Panc1 (cell line): ENCODE data around the gene NPEPL1. TPM values are rescaled to one million over a fixed set of nuclear protein-coding genes. Genes with fewer than 3 reads are reported as not detected.

Experiments used
- ATAC-seq: fragments of 200-7000 bp; cut with Tn5 transposase; 2 replicates; pipeline ENCODE4 v1.9.1; 2020; ENCODE audit warnings: mild to moderate bottlenecking, moderate library complexity
- BruUV-seq: library from RNA; stranded (reverse); fragments of 400-500 nt; replicated peaks from 2 replicates; lab custom pipeline; 2021; lab: Mats Ljungman, UMichigan
- CTCF ChIA-PET: fragments of 300-600 bp; sonication (Branson Sonifier 250); formaldehyde crosslinking; loops from one replicate; lab custom pipeline; 2022; ENCODE audit warnings: antibody characterized with exemption; lab: Charles Lee
- POLR2A ChIA-PET: fragments of 300-600 bp; sonication (Branson Sonifier 250); formaldehyde crosslinking; loops from one replicate; lab custom pipeline; 2022; ENCODE audit warnings: antibody characterized with exemption; lab: Charles Lee
- DNase-seq: peaks from one replicate; pipeline ENCODE4 v3.0.0-alpha.2; 2010; ENCODE audit warnings: low read depth, low spot score
- H3K27ac ChIP-seq: 2 replicates; pipeline ENCODE4 v1.5.1; 2011; ENCODE audit warnings: mild to moderate bottlenecking, low read length, inconsistent platforms
- H3K27me3 ChIP-seq: fragments of 200-500 bp; sonication (Bioruptor generic); 2 replicates; pipeline ENCODE4 v1.6.0; 2014; ENCODE audit warnings: low read length, inconsistent platforms; ENCODE audit not compliant: control insufficient read depth, insufficient read depth
- H3K36me3 ChIP-seq: fragments of 200-500 bp; sonication (Bioruptor generic); 2 replicates; pipeline ENCODE4 v1.5.1; 2014; ENCODE audit warnings: inconsistent platforms, mild to moderate bottlenecking, low read length, moderate library complexity; ENCODE audit not compliant: control insufficient read depth, insufficient read depth
- H3K4me1 ChIP-seq: 2 replicates; pipeline ENCODE4 v1.5.1; 2011; ENCODE audit warnings: inconsistent platforms, mild to moderate bottlenecking, low read length, moderate library complexity; ENCODE audit not compliant: control insufficient read depth, insufficient read depth
- H3K4me3 ChIP-seq, 2 experiments: 2 replicates each; pipeline ENCODE4 v1.5.1; 2011 to 2012; ENCODE audit warnings: low read depth in 2 of 2, low read length in 2 of 2, mild to moderate bottlenecking in 2 of 2, inconsistent platforms in 1 of 2, moderate library complexity in 1 of 2
- H3K9me3 ChIP-seq: fragments of 200-500 bp; sonication (Bioruptor generic); 2 replicates; pipeline ENCODE4 v1.5.1; 2014; ENCODE audit warnings: low read depth, mild to moderate bottlenecking, inconsistent platforms, low read length, moderate library complexity; ENCODE audit not compliant: control insufficient read depth, insufficient read depth
- POLR2AphosphoS5 ChIP-seq: IDR thresholded peaks from 2 replicates; pipeline ENCODE4 v1.6.1; 2012; ENCODE audit warnings: mild to moderate bottlenecking, low read depth, low read length, moderate library complexity
- REST ChIP-seq, 2 experiments: IDR thresholded peaks; 2 replicates each; pipeline ENCODE4 v1.6.1; 2011 to 2012; ENCODE audit warnings: low read depth in 2 of 2, control low read depth in 1 of 2, low read length in 1 of 2, mild to moderate bottlenecking in 1 of 2, moderate library complexity in 1 of 2; ENCODE audit not compliant: insufficient read depth in 1 of 2
- SIN3A ChIP-seq: IDR thresholded peaks from 2 replicates; pipeline ENCODE4 v1.6.1; 2012; ENCODE audit warnings: low read depth, mild to moderate bottlenecking, low read length, moderate library complexity, borderline replicate concordance; ENCODE audit not compliant: insufficient read depth
- TCF7L2 ChIP-seq: IDR thresholded peaks from 2 replicates; pipeline ENCODE4 v1.6.1; 2011; ENCODE audit warnings: mild to moderate bottlenecking, low read depth, low read length, inconsistent platforms
- in situ Hi-C: cut with HindIII; loops from 2 replicates; pipeline ENCODE4 v1.10.0; 2016; ENCODE audit warnings: low sequenced_read_pairs, low pct_unique_long_range_greater_than_20kb
- intact Hi-C: fragments of 100-400 bp; cut with micrococcal nuclease; formaldehyde crosslinking; loops from one replicate; pipeline ENCODE4 v1.10.0; 2022; ENCODE audit not compliant: unreplicated experiment
- total RNA-seq: library from RNA; stranded (reverse); gene quantifications from one replicate; pipeline ENCODE4 v1.2.1, GENCODE V29; 2021; ENCODE audit not compliant: unreplicated experiment
- TF ChIP-seq, protein P1 (sequence below): fragments of 450-650 bp; IDR thresholded peaks from 2 replicates; pipeline ENCODE4 v1.5.1; 2017; ENCODE audit warnings: mild to moderate bottlenecking

NPEPL1 gene
- total RNA-seq, 1 experiment from 2014 or later: 27.4 TPM

GRCh38 chr20:58754584-58754983 is 62.0 kb downstream of the NPEPL1 start:
- no peak for DNase-seq
- POLR2A ChIA-PET: interaction anchor here (0.6 kb wide), 1 partner anchor 8 kb away, joined by 4 read pairs; no protein-coding TSS in a partner anchor
- intact Hi-C loops (no loop called here), in situ Hi-C loops (no loop called here)
- no peaks in the 10 kb centered on the region for H3K4me1 ChIP-seq
- no peaks in the 10 kb centered on the region for H3K9me3 ChIP-seq
- H3K27ac ChIP-seq: no peak overlapping the region
- CTCF ChIA-PET: no interaction called here
- H3K27me3 ChIP-seq: peaks cover 7% of the 10 kb centered on the region; the same call in 1 of the 2 replicates
- ATAC-seq: no peak
- no peaks in the 10 kb centered on the region for H3K36me3 ChIP-seq
- TF ChIP-seq SIN3A (no peak), TCF7L2 (no peak), POLR2AphosphoS5 (no peak), REST (IDR thresholded peaks at IDR 0.05; ENCODE audit: insufficient read depth in 1 of 2, low read depth in 2 of 2, low read length in 1 of 2) (no peak)
- TF ChIP-seq, protein P1, sequence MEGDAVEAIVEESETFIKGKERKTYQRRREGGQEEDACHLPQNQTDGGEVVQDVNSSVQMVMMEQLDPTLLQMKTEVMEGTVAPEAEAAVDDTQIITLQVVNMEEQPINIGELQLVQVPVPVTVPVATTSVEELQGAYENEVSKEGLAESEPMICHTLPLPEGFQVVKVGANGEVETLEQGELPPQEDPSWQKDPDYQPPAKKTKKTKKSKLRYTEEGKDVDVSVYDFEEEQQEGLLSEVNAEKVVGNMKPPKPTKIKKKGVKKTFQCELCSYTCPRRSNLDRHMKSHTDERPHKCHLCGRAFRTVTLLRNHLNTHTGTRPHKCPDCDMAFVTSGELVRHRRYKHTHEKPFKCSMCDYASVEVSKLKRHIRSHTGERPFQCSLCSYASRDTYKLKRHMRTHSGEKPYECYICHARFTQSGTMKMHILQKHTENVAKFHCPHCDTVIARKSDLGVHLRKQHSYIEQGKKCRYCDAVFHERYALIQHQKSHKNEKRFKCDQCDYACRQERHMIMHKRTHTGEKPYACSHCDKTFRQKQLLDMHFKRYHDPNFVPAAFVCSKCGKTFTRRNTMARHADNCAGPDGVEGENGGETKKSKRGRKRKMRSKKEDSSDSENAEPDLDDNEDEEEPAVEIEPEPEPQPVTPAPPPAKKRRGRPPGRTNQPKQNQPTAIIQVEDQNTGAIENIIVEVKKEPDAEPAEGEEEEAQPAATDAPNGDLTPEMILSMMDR: no peak
- BruUV-seq: no TSS peak
- no peak overlapping the region for H3K4me3 ChIP-seq

DNA sequence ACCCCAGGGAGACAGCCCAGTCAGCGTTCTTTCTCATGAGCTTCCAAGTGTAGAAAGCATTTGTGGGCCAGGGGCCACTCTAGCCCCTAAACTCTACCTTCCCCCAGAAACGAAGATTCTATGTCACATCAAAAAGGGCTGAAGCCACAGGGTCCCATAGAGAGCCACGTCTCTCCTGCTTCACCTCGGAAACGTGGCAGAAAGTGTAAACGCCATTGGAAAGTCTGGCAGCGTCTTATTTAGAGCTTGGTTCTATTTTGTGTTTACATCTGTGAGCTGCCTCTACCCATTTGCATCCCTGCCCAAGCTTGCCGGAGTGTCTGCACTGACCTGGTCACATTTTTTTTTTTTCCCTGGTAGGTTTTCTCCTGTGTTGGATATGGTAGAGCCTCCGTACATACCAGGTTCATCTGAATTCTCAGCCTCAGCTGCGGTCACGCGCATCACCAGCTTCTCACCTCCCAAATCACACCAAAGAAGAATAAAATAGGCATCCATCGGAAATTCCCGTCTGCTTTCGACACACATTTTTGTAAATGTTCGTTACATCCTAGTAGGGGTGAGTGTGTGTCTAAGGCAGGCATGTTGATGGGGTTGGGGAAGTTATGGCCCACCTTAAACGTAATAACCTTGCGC is 62.6 kb downstream of the NPEPL1 start:
- POLR2A ChIA-PET: interaction anchor here (0.6 kb wide), 1 partner anchor 8 kb away, joined by 4 read pairs; no protein-coding TSS in a partner anchor
- ATAC-seq: no peak
- CTCF ChIA-PET: no interaction called here
- no peaks in the 10 kb centered on the region for H3K36me3 ChIP-seq
- H3K4me1 ChIP-seq: no peaks in the 10 kb centered on the region
- H3K4me3 ChIP-seq: no peak overlapping the region
- in situ Hi-C loops: no loop called here
- no peak for TF ChIP-seq SIN3A
- no peak for TF ChIP-seq POLR2AphosphoS5
- TF ChIP-seq, protein P1: no peak
- H3K27ac ChIP-seq: no peak overlapping the region
- DNase-seq: no peak
- no TSS peak for BruUV-seq
- H3K9me3 ChIP-seq: no peaks in the 10 kb centered on the region
- intact Hi-C loops: no loop called here
- peaks cover 5% of the 10 kb centered on the region; the same call in 1 of the 2 replicates for H3K27me3 ChIP-seq
